AG09309 (cell line): ENCODE results near the gene CCDC187.
"Not testable (repeated sequence)": the region's sequence is repeated elsewhere in the genome, so short reads cannot be mapped to it uniquely, and the experiment has no call there.

Source experiments
- DNase-seq: peaks from one replicate; pipeline ENCODE4 v3.0.0-alpha.2; 2010; ENCODE audit warnings: low read depth
- H3K4me3 ChIP-seq: 2 replicates; pipeline ENCODE4 v1.5.1; 2011; ENCODE audit warnings: mild to moderate bottlenecking, low read depth, low read length, moderate library complexity; ENCODE audit not compliant: control insufficient read depth
- TF ChIP-seq, protein P1 (sequence below): IDR thresholded peaks from 2 replicates; pipeline ENCODE4 v1.5.1; 2011; ENCODE audit warnings: mild to moderate bottlenecking, low read depth, low read length, inconsistent platforms; ENCODE audit not compliant: insufficient read depth, control insufficient read depth; ENCODE audit errors: missing control alignments

The CCDC187 gene

DNA sequence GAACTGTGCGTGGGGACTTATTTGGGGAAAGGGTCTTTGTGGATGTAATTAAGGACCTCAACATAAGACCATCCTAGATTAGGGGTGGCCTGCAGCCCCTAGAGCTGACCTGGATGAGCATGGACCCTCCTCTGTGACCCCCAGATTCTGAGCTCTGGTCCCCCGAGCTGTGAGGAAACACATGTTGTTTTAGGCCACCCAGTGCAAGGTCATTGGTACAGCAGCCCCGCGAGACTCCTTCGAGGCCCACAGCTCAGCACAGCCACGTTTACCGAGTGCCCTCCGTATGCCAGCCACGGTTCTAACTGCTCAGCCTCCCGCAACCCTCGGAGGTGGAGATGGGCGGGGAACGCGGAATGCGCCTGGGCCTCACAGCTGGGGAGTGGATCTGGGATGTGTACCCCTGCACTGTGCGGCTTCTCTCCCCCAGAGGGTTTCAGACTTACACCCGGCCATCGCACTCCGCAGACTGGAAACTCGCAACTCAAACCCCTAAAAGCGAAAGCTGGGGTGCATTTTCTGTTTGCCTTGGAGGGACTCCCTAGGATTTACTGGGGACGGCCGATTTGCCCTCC, 18.9 kb upstream of the CCDC187 start:
- TF ChIP-seq, protein P1, sequence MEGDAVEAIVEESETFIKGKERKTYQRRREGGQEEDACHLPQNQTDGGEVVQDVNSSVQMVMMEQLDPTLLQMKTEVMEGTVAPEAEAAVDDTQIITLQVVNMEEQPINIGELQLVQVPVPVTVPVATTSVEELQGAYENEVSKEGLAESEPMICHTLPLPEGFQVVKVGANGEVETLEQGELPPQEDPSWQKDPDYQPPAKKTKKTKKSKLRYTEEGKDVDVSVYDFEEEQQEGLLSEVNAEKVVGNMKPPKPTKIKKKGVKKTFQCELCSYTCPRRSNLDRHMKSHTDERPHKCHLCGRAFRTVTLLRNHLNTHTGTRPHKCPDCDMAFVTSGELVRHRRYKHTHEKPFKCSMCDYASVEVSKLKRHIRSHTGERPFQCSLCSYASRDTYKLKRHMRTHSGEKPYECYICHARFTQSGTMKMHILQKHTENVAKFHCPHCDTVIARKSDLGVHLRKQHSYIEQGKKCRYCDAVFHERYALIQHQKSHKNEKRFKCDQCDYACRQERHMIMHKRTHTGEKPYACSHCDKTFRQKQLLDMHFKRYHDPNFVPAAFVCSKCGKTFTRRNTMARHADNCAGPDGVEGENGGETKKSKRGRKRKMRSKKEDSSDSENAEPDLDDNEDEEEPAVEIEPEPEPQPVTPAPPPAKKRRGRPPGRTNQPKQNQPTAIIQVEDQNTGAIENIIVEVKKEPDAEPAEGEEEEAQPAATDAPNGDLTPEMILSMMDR, result no peak
- DNase-seq, result no peak
- no peak overlapping the region for H3K4me3 ChIP-seq

DNA sequence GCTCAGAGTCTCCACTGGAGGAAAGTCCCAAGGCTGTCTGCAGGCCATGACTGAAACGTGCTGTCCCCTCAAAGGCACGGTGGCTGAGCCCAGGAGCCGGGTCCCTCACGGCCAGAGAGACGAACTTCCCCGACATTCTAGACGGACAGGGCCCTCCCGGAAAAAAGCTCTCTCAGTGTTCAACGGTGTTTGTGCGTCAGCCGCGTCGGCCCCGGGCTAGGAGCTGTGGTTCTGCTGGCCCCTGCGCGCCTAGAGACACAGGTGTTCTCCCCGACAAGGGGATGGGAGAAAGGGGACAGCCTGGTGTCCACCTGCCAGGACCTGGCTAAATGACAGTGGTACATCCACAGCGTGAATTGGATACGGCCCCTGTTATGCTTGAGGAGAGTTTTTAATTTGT, 17.7 kb upstream of the CCDC187 start:
- TF ChIP-seq, protein P1, result no peak

DNA sequence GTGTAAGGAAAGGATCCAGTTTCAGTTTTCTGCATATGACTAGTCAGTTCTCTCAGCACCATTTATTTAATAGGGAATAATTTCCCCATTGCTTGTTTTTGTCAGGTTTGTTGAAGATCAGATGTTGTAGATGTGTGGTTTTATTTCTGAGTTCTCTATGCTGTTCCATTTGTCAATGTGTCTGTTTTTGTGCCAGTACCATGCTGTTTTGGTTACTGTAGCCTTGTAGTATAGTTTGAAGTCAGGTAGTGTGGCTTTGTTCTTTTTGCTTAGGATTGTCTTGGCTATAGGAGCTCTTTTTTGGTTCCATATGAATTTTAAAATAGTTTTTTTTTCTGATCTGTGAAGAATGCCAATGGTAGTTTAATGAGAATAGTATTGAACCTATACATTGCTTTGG, 17.1 kb upstream of the CCDC187 start:
- DNase-seq, H3K4me3 ChIP-seq: not testable (repeated sequence)

More for the DNA sequence above, 17.7 kb upstream of the CCDC187 start:
- no peak for DNase-seq
- no peak overlapping the region for H3K4me3 ChIP-seq

DNA sequence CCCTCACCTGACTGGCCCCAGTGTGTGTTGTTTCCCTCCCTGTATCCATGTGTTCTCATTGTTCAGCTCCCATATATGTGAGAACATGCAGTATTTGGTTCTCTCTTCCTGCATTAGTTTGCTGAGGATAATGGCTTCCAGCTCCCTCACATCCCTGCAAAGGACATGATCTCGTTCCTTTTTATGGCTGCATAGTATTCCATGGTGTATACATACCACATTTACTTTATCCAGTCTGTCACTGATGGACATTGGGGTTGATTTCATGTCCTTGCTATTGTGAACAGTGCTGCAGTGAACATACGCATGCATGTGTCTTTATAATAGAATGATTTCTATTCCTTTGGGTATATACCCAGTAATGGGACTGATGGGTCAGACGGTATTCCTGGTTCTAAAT, 16.1 kb upstream of the CCDC187 start:
- not testable (repeated sequence) for DNase-seq, H3K4me3 ChIP-seq

DNA sequence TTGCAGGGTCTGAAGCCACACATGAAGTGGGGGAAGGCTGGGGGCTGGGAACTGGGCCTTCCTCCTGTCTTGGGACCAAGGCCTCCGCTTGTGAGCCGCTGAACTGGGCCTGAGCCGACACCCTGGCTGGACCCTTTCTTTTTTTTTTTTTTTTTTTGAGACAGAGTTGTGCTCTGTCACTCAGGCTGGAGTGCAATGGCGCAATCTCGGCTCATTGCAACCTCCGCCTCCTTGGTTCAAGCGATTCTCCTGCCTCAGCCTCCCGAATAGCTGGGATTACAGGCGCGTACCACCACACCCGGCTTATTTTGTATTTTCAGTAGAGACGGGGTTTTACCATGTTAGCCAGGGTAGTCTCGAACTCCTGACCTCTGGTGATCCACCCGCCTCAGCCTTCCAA, 15.3 kb upstream of the CCDC187 start:
- not testable (repeated sequence) for H3K4me3 ChIP-seq, DNase-seq

- TF ChIP-seq, protein P1, result no peak
- no peak overlapping the region for H3K4me3 ChIP-seq
- no peak for DNase-seq
Measured at GRCh38 chr9:136318776-136319241, 14.9 kb upstream of the CCDC187 start.

DNA sequence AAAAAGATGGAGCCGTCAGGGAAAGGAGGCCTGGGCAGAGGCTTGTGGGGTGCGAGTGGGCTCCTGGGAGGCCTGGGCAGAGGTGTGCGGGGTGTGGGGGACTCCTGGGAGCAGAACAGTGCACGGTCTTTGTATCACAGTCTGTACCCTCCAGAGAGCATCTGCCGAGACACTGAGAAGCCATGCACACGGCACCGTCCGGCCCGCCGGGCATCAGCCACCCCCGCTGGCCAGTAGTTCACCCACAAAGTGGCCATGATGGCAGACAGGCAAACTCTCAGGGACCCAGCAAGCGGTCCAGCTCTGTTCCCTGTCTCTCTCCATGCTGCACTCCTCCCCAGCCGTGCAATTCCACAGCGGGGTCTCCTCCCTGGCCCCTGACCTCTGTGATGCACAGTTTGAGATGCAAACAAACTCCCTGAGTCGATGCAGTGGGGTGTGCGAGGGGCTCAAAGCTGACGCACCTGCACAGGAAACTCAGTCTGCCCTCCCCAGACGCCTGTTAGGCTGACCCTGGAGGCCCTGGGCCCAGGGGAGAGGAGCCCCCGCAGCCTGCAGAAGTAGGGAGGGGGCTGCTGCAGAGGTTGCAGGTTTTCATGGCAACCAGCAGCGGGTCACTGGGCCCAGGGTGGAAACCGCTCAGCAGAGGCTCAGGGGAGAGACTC, 14.3 kb upstream of the CCDC187 start:
- H3K4me3 ChIP-seq, result no peak overlapping the region
- TF ChIP-seq, protein P1, result no peak
- no peak for DNase-seq

- TF ChIP-seq, protein P1, result no peak
- H3K4me3 ChIP-seq, result no peak overlapping the region
- no peak for DNase-seq
Measured at GRCh38 chr9:136317695-136318094, 13.8 kb upstream of the CCDC187 start.
